Fibroblast of gingiva (primary cell): ENCODE measurements around the gene C17orf113.
"Not testable (repeated sequence)": the region's sequence is repeated elsewhere in the genome, so short reads cannot be mapped to it uniquely, and the experiment has no call there.

Experiments used
- DNase-seq: peaks from one replicate; pipeline ENCODE4 v3.0.0-alpha.2; 2011; ENCODE audit warnings: low read depth

Gene C17orf113

GRCh38 chr17:42042598-42043319 lies 7.6 kb downstream of the C17orf113 start:
- no peak for DNase-seq

GRCh38 chr17:42041619-42042018 lies 8.8 kb downstream of the C17orf113 start:
- no peak for DNase-seq

GRCh38 chr17:42040818-42041217 lies 9.6 kb downstream of the C17orf113 start:
- DNase-seq = no peak

GRCh38 chr17:42039794-42040763 lies 10.3 kb downstream of the C17orf113 start:
- no peak for DNase-seq

GRCh38 chr17:42038221-42038973 lies 12.0 kb downstream of the C17orf113 start:
- DNase-seq = no peak

GRCh38 chr17:42034059-42034458 lies 16.3 kb downstream of the C17orf113 start:
- DNase-seq = no peak

- DNase-seq = no peak
Measured at GRCh38 chr17:42031584-42031983, 18.8 kb downstream of the C17orf113 start.

DNA sequence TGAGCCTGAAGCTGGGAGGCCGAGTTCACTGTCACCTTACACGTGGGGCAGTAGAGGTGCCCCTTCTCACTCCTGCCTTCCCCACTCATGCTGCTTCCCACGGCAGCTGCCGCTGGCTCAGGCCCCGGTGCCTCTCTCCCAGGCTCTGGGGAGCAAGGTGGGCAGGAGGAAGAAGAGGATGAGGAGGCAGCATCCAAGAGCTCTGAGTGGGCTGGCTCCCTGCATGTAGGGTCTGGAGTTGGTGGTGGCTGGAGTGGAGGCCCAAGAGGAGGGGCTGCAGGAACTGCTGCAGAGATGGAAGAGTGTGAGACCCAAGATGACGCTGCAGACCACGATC lies 21.6 kb downstream of the C17orf113 start:
- DNase-seq = no peak

DNA sequence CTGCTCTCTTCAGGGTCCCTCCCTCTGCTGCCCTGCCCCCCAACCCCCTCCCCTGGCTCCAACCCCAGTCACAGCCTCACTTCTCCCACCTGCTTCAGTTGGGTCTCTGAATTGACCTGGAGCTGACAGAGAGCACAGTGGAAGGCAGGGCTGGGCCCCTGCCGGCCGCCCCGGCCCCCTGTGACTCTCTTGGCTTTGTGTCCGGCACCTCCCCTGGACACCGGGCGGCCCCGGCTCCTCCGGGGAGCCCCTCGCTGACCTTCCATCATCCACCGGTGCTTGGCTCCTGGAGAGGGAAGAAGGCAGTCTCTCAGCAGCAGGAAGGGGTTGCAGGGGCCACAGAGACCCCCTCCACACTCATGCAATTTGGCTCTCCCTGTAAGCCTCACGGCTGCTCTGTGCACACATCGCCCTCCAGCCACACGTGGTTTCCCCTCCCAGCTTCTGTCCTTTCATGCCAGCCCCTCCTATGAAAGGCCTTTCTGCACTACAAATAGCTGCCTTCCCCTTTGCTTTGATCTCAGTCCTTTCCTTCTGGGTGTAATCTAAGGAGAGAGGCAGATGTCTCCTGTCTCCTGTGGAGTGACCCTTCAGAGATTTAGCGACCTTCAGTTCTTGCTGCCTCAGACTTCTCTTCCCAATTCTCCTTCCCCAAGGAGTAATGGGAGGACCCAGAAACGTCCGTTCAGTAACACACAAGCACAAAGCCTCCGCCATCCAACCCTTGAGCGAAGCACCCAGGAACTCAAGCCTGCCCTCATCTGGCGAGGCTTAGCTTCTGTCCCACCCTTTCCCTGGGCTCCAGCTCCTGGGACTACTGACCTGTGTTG lies 22.2 kb downstream of the C17orf113 start:
- no peak for DNase-seq

DNA sequence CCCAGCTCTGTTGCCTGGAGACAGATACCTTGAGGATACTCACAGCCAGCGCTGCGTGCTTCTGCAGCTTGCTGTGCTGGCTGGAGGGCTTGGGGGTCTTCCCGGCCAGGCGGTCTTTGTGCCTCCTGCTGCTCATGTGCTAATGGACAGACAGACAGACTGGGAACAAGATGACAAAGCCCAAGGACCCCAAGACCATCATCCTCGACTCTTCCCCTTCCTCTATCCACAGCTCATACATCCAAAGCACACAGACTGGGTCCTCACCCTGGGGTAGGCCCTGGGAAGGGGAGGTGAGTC lies 22.9 kb downstream of the C17orf113 start:
- DNase-seq = no peak

- no peak for DNase-seq
Measured at GRCh38 chr17:42026857-42027589, 23.4 kb downstream of the C17orf113 start.

DNA sequence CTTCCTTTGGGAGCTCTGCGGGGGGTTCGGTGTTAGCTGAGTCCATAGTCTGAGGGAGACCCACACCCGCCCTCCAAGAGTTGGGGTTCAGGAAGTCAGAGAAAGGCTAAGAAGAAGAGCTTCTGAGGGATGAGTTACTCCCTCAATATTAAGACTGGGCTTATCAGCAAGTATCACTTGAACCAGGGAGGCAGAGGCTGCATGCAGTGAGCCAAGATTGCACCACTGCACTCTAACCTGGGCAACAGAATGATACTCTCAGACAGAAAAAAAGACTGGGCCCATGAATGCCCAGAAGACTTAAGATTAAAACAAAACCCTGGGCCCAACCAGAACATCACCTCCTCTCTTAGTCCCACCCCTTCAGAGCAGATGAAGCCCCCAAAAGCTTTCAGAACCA lies 24.5 kb downstream of the C17orf113 start:
- DNase-seq = no peak

- no peak for DNase-seq
Measured at GRCh38 chr17:42025191-42025579, 25.2 kb downstream of the C17orf113 start.

DNA sequence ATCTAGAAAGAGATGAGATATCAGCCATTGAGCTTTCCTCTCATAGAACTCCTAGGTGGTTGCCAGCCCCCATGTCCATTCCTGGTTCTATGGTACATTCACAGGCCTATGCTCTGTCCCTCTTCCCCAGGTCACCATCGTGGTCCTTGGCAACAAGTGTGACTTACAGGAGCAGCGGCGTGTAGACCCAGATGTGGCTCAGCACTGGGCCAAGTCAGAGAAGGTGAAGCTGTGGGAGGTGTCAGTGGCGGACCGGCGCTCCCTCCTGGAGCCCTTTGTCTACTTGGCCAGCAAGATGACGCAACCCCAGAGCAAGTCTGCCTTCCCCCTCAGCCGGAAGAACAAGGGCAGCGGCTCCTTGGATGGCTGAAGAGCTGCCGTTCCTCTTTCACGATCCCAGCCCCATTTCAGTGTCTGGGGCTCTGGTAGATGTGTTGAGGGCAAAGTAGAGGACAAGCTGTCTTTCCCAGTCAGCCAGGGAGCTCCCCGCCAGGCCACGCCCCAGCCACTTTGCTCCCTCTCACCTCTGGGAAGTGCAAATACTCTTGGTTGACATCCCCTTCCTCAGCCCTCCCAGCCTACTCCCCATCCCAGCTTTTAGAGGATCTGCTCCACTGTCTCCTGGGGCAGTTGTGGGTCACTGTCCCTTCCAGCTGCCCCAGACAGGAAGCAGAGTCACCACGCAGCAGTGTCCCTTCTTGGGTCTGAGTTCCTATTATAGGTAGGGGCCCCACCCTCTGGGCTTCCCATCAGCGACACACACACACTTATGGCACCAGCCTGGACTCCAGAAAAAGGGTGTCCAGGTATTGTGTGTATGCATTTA lies 26.7 kb downstream of the C17orf113 start:
- no peak for DNase-seq

- not testable (repeated sequence) for DNase-seq
Measured at GRCh38 chr17:42020845-42021244, 29.6 kb downstream of the C17orf113 start.

DNA sequence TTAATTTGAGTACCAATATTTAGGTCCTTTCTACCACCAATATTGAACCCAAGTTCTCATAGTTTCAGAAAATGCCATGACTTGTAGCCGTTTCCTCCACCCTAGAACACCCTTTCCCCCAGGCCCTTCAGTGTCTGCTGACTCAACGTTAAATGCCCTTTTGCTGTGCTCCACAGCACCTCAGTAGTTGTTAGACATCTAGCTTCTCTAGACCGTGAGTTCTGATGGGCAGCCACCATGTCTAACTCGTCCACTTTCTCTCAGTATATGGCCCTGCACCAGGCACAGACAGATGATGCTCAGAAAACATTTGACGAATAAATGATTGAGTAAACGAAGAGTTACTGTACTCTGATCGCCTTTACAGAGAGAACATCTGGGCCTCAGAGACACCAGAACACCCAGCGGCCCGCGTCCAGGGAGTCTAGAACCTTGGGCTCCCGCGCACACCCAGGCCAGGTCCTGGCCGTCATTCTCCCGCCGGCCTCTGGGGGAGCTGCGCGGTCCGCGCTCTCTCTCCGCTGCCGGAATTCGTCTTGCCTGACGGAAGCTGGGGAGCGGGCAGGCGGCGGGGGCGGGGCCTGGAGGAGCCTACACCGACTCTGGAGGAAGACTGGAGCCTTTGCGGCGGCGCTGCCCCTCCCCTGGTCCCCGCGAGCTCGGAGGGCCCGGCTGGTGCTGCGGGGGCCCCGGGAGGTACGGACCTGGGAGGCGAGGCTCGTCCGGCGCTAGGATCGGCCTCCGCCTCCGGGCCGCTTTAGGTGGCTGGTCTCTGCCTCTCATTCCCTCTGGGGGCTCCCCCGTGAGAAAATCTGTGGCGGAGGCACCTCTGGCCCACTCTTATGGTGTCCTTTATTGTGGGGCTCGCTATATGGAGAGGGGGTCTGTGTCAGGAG lies 30.6 kb downstream of the C17orf113 start, which contains the start of gene NKIRAS2:
Gene NKIRAS2 (plus strand): TSS at position 582 of the 896 bp plus-strand sequence. CDS start 1,488 bp downstream, outside the sequence.
- DNase-seq = peak; percentile 90

GRCh38 chr17:42018988-42019387 lies 31.4 kb downstream of the C17orf113 start:
- no peak for DNase-seq

GRCh38 chr17:42018339-42018738 lies 32.1 kb downstream of the C17orf113 start:
- no peak for DNase-seq

GRCh38 chr17:42017866-42018200 lies 32.6 kb downstream of the C17orf113 start:
- DNase-seq = no peak
